Measurements from ENCODE around the gene UBIAD1.

DNA sequence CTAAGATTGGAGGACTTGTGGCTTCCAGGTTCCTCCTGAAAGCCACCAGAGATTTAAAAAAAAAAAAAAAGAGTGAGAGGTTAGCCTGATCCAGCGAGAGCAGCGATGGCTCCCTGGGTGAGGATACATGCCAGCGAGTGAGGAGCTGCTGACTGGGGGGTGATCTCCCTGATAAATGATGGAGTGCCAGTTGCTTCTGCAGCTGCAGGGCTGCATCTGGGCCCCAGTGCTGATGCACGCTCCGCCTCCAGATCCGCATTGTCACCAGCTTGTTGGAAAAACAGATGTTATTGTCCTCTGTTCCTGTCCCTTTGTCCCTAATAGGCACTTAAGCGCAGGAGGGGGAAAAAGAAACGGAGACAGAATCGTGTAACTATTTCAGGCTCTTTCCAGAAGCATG is 28.6 kb downstream of the UBIAD1 start:
- TF ChIP-seq, protein P1, sequence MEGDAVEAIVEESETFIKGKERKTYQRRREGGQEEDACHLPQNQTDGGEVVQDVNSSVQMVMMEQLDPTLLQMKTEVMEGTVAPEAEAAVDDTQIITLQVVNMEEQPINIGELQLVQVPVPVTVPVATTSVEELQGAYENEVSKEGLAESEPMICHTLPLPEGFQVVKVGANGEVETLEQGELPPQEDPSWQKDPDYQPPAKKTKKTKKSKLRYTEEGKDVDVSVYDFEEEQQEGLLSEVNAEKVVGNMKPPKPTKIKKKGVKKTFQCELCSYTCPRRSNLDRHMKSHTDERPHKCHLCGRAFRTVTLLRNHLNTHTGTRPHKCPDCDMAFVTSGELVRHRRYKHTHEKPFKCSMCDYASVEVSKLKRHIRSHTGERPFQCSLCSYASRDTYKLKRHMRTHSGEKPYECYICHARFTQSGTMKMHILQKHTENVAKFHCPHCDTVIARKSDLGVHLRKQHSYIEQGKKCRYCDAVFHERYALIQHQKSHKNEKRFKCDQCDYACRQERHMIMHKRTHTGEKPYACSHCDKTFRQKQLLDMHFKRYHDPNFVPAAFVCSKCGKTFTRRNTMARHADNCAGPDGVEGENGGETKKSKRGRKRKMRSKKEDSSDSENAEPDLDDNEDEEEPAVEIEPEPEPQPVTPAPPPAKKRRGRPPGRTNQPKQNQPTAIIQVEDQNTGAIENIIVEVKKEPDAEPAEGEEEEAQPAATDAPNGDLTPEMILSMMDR (IDR thresholded peaks at IDR 0.05; ENCODE audit: poor library complexity, severe bottlenecking): no peak
- TF ChIP-seq EZH2 (IDR thresholded peaks at IDR 0.05; ENCODE audit: borderline replicate concordance, insufficient read depth, low read length, poor library complexity, severe bottlenecking) (no peak), EP300 (conservative IDR thresholded peaks at IDR 0.05; ENCODE audit: poor library complexity, severe bottlenecking) (no peak), POLR2AphosphoS5 (IDR thresholded peaks at IDR 0.05) (no peak), TAF1 (IDR thresholded peaks at IDR 0.05; ENCODE audit: low read depth) (no peak), SMC3 (conservative IDR thresholded peaks at IDR 0.05; ENCODE audit: poor library complexity) (no peak), RAD21 (conservative IDR thresholded peaks at IDR 0.05) (no peak), MXI1 (conservative IDR thresholded peaks at IDR 0.05; ENCODE audit: poor library complexity, severe bottlenecking) (no peak)
- TF ChIP-seq, protein P2, sequence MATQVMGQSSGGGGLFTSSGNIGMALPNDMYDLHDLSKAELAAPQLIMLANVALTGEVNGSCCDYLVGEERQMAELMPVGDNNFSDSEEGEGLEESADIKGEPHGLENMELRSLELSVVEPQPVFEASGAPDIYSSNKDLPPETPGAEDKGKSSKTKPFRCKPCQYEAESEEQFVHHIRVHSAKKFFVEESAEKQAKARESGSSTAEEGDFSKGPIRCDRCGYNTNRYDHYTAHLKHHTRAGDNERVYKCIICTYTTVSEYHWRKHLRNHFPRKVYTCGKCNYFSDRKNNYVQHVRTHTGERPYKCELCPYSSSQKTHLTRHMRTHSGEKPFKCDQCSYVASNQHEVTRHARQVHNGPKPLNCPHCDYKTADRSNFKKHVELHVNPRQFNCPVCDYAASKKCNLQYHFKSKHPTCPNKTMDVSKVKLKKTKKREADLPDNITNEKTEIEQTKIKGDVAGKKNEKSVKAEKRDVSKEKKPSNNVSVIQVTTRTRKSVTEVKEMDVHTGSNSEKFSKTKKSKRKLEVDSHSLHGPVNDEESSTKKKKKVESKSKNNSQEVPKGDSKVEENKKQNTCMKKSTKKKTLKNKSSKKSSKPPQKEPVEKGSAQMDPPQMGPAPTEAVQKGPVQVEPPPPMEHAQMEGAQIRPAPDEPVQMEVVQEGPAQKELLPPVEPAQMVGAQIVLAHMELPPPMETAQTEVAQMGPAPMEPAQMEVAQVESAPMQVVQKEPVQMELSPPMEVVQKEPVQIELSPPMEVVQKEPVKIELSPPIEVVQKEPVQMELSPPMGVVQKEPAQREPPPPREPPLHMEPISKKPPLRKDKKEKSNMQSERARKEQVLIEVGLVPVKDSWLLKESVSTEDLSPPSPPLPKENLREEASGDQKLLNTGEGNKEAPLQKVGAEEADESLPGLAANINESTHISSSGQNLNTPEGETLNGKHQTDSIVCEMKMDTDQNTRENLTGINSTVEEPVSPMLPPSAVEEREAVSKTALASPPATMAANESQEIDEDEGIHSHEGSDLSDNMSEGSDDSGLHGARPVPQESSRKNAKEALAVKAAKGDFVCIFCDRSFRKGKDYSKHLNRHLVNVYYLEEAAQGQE (IDR thresholded peaks at IDR 0.05; ENCODE audit: borderline replicate concordance): no peak

Measured in neural cell (in vitro differentiated cells).